D721Med (cell line): Measurements from ENCODE around the gene SULT4A1.

Experiments
- DNase-seq: peaks from one replicate; pipeline ENCODE4 v3.0.0; 2011; ENCODE audit warnings: low spot score; ENCODE audit not compliant: insufficient read length
- FAIRE-seq: peaks from 2 replicates; lab custom pipeline; 2011; peaks lifted over from hg19 to GRCh38; lab: Jason Lieb, UNC
- CTCF ChIP-seq: IDR thresholded peaks from 2 replicates; pipeline ENCODE4 v1.5.1; 2012; ENCODE audit warnings: mild to moderate bottlenecking, control low read depth; ENCODE audit not compliant: insufficient read depth; ENCODE audit errors: missing control alignments

Gene SULT4A1

GRCh38 chr22:43843783-43844530, 18.4 kb downstream of the SULT4A1 start:
- FAIRE-seq = no peak
- TF ChIP-seq CTCF = no peak
- DNase-seq = no peak

GRCh38 chr22:43841742-43842141, 20.6 kb downstream of the SULT4A1 start:
- DNase-seq = no peak
- FAIRE-seq = no peak

GRCh38 chr22:43840851-43841250, 21.5 kb downstream of the SULT4A1 start:
- FAIRE-seq (no peak), DNase-seq (no peak)
- TF ChIP-seq CTCF = no peak

More at GRCh38 chr22:43841742-43842141, 20.6 kb downstream of the SULT4A1 start:
- TF ChIP-seq CTCF = no peak

- FAIRE-seq (no peak), DNase-seq (no peak)
- no peak for TF ChIP-seq CTCF
Measured at GRCh38 chr22:43840431-43840830, 21.9 kb downstream of the SULT4A1 start.

GRCh38 chr22:43839781-43840180, 22.5 kb downstream of the SULT4A1 start:
- no peak for FAIRE-seq
- TF ChIP-seq CTCF = no peak
- no peak for DNase-seq

- FAIRE-seq = no peak
- no peak for TF ChIP-seq CTCF
- no peak for DNase-seq
Measured at GRCh38 chr22:43838571-43839307, 23.6 kb downstream of the SULT4A1 start.

GRCh38 chr22:43838161-43838560, 24.2 kb downstream of the SULT4A1 start:
- TF ChIP-seq CTCF = no peak
- FAIRE-seq = no peak
- no peak for DNase-seq
